Stimulated activated memory B cell treated with anti-CD40 and anti-IgM and Interleukin-4, amounts not matched to agents 10 μg/mL and 1 μg/mL and 100 μg/mL, for 72 hours (primary cell): ENCODE results near the gene APOA5.
"Not testable (repeated sequence)": the region's sequence is repeated elsewhere in the genome, so short reads cannot be mapped to it uniquely, and the experiment has no call there.

ENCODE experiments used
- ATAC-seq: fragments of 150-1000 bp; cut with Tn5 transposase; 2 replicates; pipeline ENCODE4 v1.10.0; 2021
- H3K27ac Mint-ChIP-seq: one replicate; pipeline ENCODE4 v1.8.0; 2022; ENCODE audit warnings: mild to moderate bottlenecking, mixed read lengths
- H3K27me3 Mint-ChIP-seq: one replicate; pipeline ENCODE4 v1.8.0; 2022; ENCODE audit warnings: mixed read lengths
- H3K36me3 Mint-ChIP-seq: one replicate; pipeline ENCODE4 v1.8.0; 2022; ENCODE audit warnings: mixed read lengths
- H3K4me1 Mint-ChIP-seq: one replicate; pipeline ENCODE4 v1.8.0; 2022; ENCODE audit warnings: mixed read lengths
- H3K4me3 Mint-ChIP-seq: one replicate; pipeline ENCODE4 v1.8.0; 2022; ENCODE audit warnings: mild to moderate bottlenecking, moderate library complexity, mixed read lengths
- H3K9me3 Mint-ChIP-seq: one replicate; pipeline ENCODE4 v1.8.0; 2022; ENCODE audit warnings: mixed read lengths

The APOA5 gene

DNA sequence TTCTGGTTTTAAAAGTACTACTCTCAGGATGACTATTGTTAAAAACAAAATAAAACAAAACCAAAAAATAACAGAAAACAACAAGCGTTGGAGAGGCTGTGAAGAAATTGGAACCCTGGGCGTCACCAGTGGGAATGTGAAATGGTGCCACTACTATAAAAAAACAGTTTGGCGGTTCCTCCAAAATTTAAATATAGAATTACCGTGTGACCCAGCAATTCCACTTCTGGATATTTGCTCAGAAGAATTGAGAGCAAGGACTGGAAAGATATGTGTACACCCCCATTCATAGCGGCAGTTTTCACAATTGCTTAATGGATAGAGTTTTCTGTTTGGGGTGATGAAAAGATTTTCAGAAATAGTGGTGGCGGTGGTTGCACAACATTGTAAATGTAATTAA lies 22.8 kb upstream of the APOA5 start:
- H3K4me3 Mint-ChIP-seq: no peak overlapping the region
- H3K9me3 Mint-ChIP-seq: no peaks in the 10 kb centered on the region
- H3K4me1 Mint-ChIP-seq: no peaks in the 10 kb centered on the region
- no peaks in the 10 kb centered on the region for H3K36me3 Mint-ChIP-seq
- no peak for ATAC-seq
- H3K27me3 Mint-ChIP-seq: peaks cover 8% of the 10 kb centered on the region
- no peak overlapping the region for H3K27ac Mint-ChIP-seq

DNA sequence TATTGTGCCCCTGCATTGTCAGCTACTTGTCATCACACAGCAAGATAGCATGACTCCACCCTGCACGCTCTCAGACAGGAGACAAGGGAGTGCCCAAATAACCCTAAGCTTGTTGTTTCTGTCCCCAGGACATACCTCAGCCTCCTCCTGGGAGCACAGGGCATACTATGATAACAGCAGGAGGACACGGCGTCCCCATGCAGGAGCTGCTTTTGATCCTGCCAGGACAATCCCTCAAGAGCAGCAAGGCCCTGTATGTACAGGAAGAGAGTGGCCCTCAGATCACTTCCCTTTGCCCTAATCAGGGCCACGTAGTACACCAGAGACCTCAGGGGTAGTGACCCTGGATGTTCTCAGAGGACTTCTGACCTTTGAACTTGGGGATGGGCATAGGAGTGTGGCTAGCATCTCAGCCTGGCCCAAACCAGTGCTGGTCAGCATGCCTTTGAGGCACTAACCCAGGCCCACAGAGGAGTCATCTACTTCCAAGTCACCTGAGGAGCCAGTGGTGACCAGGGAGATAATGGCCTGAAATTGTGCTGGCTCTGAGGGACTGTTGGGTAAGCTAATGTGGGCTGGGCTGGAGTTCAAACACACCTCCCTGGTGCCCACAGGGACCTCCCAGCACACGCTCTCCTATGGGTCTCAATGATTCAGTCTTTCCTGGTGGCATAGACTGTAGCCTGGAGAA lies 22.2 kb upstream of the APOA5 start:
- no peak for ATAC-seq
- Mint-ChIP-seq H3K36me3 (no peaks in the 10 kb centered on the region), H3K27ac (no peak overlapping the region), H3K4me1 (no peaks in the 10 kb centered on the region), H3K4me3 (no peak overlapping the region), H3K9me3 (no peaks in the 10 kb centered on the region), H3K27me3 (peaks cover 10% of the 10 kb centered on the region)

DNA sequence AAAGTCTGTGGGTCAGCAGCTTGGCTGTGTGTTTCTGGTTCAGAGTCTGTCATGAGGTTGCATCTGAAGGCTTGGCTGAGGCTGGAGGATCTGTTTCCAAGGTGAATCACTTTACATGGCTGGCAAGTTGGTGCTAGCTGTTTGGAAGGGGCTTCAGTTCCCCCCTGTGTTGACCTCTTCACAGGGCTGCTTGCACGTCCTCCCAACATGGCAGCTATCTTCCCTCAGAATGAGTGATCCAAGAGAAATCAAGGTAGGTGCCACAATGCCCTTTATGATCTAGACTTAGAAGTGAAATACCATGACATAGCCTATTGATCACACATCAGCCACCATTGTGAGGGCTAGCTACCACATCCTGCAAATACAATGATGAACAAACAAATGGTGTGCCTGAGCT lies 21.5 kb upstream of the APOA5 start:
- H3K4me1 Mint-ChIP-seq: no peaks in the 10 kb centered on the region

DNA sequence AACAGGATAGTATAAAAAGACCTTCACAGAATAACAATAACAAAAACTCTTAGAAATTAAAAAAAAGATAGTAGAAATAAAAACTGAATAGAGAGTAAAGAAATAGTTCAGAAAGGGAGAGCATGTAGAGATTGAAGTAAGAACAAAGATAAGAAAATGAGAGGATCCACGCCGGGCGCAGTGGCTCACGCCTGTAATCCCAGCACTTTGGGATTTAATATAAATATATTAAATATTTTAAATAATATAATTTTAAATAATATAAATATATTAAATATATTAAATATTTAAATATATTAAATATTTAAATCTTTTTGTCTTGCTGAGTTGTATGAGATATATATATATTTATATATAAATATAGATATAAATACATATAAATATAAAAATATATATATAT lies 20.4 kb upstream of the APOA5 start:
- no peak overlapping the region for H3K4me3 Mint-ChIP-seq
- no peak for ATAC-seq
- no peaks in the 10 kb centered on the region for H3K4me1 Mint-ChIP-seq
- H3K9me3 Mint-ChIP-seq: no peaks in the 10 kb centered on the region
- no peak overlapping the region for H3K27ac Mint-ChIP-seq
- H3K27me3 Mint-ChIP-seq: peaks cover 28% of the 10 kb centered on the region
- no peaks in the 10 kb centered on the region for H3K36me3 Mint-ChIP-seq

More for the DNA sequence above, 21.5 kb upstream of the APOA5 start:
- H3K36me3 Mint-ChIP-seq: no peaks in the 10 kb centered on the region
- no peak overlapping the region for H3K27ac Mint-ChIP-seq
- H3K4me3 Mint-ChIP-seq: no peak overlapping the region
- H3K27me3 Mint-ChIP-seq: peaks cover 17% of the 10 kb centered on the region
- no peak for ATAC-seq
- no peaks in the 10 kb centered on the region for H3K9me3 Mint-ChIP-seq

DNA sequence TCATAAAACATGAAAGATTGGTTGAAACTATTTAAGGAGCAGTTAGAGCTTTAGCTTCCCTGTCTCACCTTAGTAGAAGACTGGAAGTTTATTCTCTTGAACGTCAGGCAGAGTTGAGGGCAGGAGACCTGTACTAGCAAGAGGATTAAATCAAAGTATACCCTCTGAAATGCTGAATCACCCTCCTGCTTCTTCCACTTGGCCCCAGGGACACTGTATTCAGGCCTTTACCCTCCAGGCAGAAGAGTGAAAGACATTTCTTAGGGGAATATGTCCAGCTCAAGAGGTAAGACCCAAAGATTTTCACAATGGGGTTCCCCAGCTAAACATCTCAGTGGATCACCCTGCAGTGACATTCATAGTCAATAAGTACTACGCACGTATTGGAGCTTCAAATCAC lies 19.5 kb upstream of the APOA5 start:
- Mint-ChIP-seq H3K27ac (no peak overlapping the region), H3K27me3 (peaks cover 36% of the 10 kb centered on the region), H3K9me3 (no peaks in the 10 kb centered on the region), H3K4me1 (no peaks in the 10 kb centered on the region), H3K36me3 (no peaks in the 10 kb centered on the region), H3K4me3 (no peak overlapping the region)
- no peak for ATAC-seq

DNA sequence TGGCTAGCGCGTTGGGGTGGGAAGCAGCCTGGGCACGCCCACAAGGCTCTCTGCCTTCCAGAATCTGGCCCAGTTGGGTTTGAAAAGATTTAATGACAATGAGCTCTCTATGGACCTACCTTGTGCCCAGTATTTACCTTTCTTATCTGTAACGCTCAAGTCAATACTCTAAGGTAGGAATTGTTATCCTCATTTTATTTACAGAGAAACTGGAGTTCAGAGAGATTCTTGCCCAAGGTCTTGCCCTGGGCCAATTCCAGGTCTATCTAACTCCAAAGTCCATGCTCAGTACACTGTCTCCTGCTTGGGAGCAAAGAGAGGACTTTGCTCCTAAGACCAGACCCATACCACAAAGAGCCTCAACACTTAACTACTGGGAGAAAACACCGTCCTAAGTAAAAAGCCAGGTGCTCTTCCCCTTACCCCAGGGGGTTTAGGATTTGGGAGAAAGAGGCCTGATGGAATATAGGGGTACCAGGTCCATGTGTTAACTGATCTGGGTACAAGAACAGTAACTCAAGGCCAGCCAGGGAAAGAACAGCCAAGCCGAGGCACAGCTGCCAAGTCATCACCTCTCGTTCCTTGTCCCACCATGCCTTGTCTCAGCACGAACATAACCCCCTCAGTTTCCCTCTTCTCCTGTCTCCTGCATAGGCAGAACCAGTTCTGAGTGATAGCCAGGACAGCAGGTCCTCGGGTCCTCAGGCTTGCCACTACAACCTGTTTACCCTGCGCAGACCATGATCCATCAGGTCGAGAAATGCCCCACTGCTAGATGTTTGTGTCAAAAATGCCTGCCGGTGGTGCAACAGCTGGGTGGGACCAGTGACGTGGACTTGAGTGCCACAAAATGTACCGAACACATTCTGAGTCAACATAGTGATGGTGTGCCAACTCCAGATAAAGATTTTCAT lies 16.8 kb upstream of the APOA5 start:
- Mint-ChIP-seq H3K36me3 (no peaks in the 10 kb centered on the region), H3K9me3 (no peaks in the 10 kb centered on the region), H3K27me3 (peaks cover 30% of the 10 kb centered on the region), H3K4me1 (no peaks in the 10 kb centered on the region), H3K27ac (no peak overlapping the region), H3K4me3 (no peak overlapping the region)
- no peak for ATAC-seq

DNA sequence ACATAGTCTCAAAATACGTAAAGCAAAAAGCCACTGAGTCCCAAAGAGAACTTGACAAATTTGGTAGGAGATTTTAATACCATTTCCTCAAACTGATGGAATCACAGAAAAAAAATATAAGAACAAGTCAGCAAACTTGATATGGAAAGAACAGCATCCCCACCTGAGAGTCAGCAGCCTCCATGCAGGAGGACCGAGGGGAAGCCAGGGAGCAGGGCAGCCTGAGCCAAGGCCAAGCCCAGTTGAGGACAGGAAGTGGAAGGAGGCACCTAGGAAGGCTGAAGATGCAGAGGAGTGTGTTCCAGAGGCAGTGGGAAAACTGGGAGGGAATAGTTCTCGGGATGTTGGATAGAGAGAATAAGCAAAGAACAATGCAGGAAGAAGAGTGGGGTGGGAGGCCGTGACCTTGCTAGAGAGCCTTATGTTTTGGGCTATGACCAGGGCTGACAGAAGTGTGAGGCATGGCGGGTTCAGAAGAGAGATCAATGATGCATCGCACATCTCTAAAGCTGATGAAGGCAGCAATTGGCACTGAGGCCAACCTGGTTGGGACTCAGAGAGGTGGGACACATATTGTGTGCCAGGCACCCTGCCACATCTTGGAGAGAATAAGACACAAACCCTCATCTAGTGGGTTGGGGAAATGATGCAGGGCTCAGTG lies 16.1 kb upstream of the APOA5 start:
- Mint-ChIP-seq H3K27ac (no peak overlapping the region), H3K4me3 (no peak overlapping the region), H3K9me3 (no peaks in the 10 kb centered on the region), H3K36me3 (no peaks in the 10 kb centered on the region), H3K27me3 (peaks cover 28% of the 10 kb centered on the region), H3K4me1 (no peaks in the 10 kb centered on the region)
- no peak for ATAC-seq

DNA sequence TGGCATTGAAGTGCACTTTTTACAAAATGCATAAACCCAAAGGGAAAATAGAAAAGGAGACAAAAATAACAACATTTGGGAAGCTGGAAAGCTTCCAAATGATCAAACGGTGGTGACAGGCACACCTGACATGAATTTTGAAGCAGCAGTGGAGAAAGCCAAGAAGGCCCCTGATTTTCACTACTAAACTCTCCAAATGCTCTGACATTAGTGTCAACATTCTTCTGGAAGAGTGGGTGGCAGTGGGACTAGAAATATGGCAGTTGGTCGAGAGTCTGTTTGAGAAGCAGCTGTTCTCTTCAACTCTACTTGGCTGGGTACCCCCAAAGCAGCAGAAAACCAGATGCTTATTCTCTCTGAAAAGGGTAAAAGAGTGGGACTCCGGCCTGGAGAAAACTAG lies 12.3 kb upstream of the APOA5 start:
- Mint-ChIP-seq H3K4me1 (no peaks in the 10 kb centered on the region), H3K27ac (no peak overlapping the region), H3K36me3 (no peaks in the 10 kb centered on the region), H3K27me3 (peaks cover 34% of the 10 kb centered on the region), H3K4me3 (no peak overlapping the region), H3K9me3 (no peaks in the 10 kb centered on the region)
- no peak for ATAC-seq

DNA sequence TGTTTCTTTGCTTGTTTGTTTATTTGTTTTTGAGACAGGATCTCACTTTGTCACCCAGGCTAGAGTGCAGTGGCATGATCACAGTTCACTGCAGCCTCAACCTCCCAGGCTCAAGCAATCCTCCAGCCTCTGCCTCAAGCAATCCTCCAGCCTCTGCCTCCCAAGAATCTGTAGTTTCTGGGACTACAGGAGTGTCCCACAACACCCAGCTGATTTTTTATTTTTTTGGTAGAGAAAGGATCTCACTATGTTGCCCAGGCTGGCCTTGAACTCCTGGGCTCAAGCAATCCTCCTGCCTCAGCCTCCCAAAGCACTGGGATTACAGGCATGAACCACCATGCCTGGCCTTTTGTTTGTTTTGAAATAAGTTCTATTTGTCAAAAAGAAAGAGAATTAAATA lies 10.0 kb upstream of the APOA5 start:
- ATAC-seq, H3K27ac Mint-ChIP-seq, H3K4me1 Mint-ChIP-seq, H3K36me3 Mint-ChIP-seq, H3K9me3 Mint-ChIP-seq, H3K4me3 Mint-ChIP-seq: not testable (repeated sequence)
- peaks cover 20% of the 10 kb centered on the region for H3K27me3 Mint-ChIP-seq

DNA sequence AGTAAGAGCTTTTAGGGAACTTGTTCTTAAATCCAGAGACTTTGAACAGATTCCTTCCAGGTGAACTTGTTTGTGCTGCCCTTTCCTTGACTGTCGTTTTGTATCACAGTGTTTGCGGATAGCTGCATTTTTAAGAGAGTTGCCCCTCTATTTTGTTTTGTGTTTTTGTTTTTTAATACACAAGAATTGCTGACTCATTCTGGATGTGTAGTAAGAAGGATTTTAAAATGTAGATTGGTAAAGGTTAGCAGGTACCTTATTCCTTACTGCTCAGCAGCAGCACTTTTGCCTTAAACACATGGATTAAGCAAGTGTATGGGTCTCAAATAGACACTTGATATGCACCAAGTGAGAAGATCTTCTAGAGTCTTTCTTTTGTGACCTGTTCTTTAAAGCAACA lies 8.9 kb upstream of the APOA5 start:
- no peak overlapping the region for H3K4me3 Mint-ChIP-seq
- no peak for ATAC-seq
- H3K36me3 Mint-ChIP-seq: no peaks in the 10 kb centered on the region
- no peak overlapping the region for H3K27ac Mint-ChIP-seq
- no peaks in the 10 kb centered on the region for H3K9me3 Mint-ChIP-seq
- H3K27me3 Mint-ChIP-seq: peaks cover 16% of the 10 kb centered on the region
- H3K4me1 Mint-ChIP-seq: no peaks in the 10 kb centered on the region

DNA sequence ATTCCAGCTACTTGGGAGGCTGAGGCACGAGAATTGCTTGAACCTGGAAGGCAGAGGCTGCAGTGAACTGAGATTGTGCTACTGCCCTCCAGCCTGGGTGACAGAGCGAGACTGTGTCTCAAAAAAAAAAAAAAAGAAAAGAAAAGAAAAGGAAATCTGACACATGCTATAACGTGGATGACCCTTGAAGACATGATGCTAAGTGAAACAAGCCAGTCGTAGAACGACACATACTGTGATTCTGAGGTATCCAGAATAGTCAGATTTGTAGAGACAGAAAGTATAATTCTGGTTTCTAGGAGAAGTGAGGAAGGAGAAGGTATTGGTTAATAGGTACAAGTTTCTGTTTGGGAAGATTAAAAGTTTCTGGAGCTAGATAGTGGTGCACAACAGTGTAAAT lies 6.7 kb upstream of the APOA5 start:
- Mint-ChIP-seq H3K27ac (no peak overlapping the region), H3K4me1 (no peaks in the 10 kb centered on the region), H3K4me3 (no peak overlapping the region), H3K36me3 (no peaks in the 10 kb centered on the region), H3K27me3 (peaks cover 16% of the 10 kb centered on the region), H3K9me3 (no peaks in the 10 kb centered on the region)
- no peak for ATAC-seq

DNA sequence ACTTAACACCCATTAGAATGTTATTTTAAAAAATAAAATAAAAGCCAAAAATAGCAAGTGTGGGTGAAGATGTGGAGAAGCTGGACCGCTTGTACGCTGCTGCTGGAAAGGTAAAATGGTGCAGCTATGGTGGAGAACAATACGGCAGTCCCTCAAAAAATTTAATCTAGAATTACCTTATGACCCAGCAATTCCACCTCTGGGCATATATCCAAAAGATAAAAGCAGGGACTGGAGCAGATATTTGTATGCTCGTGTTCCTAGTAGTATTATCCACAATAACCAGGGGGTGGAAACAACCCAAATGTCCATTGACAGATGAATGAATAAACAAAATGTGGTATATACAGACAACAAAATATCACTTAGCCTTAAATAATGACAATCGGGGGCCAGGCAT lies 6.1 kb upstream of the APOA5 start:
- Mint-ChIP-seq H3K4me3 (no peak overlapping the region), H3K36me3 (no peaks in the 10 kb centered on the region), H3K27me3 (peaks cover 16% of the 10 kb centered on the region), H3K4me1 (no peaks in the 10 kb centered on the region), H3K27ac (no peak overlapping the region), H3K9me3 (no peaks in the 10 kb centered on the region)
- ATAC-seq: no peak

DNA sequence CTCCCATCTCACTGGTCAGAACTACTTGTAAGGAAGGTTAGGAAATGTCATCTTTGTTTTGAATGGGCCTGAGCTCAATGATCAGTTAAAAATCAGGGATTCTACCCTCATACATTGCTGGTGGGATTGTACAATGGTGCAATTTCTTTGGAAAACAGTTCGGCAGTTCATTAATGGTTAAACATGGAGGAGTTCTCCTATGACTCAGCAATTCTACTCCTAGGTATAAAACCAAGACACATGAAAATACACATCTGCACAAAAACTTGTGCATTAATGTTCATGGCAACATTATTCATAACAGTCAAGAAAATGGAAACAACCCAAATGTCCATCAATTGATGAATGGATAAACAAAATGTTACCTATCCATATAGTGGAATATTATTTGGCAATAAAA lies 4.9 kb upstream of the APOA5 start:
- no peaks in the 10 kb centered on the region for H3K4me1 Mint-ChIP-seq
- H3K4me3 Mint-ChIP-seq: no peak overlapping the region
- H3K36me3 Mint-ChIP-seq: no peaks in the 10 kb centered on the region
- ATAC-seq: no peak
- no peak overlapping the region for H3K27ac Mint-ChIP-seq
- no peaks in the 10 kb centered on the region for H3K9me3 Mint-ChIP-seq
- peaks cover 16% of the 10 kb centered on the region for H3K27me3 Mint-ChIP-seq

DNA sequence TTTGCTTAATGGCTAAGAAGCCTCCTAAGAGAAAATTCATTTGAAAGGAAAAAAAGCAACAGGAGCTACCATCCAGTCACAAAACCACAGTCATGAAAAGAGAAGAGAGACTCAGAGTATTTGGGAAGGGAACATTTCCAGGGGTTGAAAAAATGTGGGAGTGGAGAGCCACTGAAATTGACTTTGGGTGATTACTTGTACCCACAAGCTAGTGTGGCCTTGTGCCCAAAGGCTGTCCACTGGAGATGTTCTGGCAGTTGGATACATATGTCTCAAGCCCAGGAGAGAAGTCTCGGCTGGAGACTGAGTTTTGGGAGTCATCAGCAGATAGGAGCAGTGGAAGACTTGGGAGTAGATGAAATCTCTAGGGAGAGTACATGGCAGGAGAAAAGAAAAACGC lies 3.2 kb upstream of the APOA5 start:
- H3K4me1 Mint-ChIP-seq: peaks cover 9% of the 10 kb centered on the region
- no peaks in the 10 kb centered on the region for H3K36me3 Mint-ChIP-seq
- ATAC-seq: no peak
- no peak overlapping the region for H3K4me3 Mint-ChIP-seq
- no peaks in the 10 kb centered on the region for H3K9me3 Mint-ChIP-seq
- H3K27ac Mint-ChIP-seq: no peak overlapping the region
- H3K27me3 Mint-ChIP-seq: peaks cover 25% of the 10 kb centered on the region

DNA sequence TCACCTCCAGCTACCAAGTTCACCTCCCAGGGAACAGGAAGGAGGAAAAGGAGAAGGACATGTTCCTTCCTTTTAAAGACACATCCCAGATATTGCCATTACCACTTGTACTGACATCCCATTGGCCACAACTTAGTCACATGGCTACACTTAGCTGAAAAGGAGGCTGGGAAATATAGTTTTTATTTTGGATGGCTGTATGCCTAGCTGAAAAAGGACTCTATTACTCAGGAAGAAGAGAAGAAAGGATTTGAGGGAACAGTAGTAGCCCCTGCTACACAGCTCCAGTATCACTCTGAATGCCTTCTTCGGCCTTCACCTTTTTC lies 2.1 kb upstream of the APOA5 start:
- no peaks in the 10 kb centered on the region for H3K36me3 Mint-ChIP-seq
- H3K4me1 Mint-ChIP-seq: peaks cover 10% of the 10 kb centered on the region
- H3K4me3 Mint-ChIP-seq: no peak overlapping the region
- no peak for ATAC-seq
- peaks cover 16% of the 10 kb centered on the region for H3K27me3 Mint-ChIP-seq
- no peak overlapping the region for H3K27ac Mint-ChIP-seq
- no peaks in the 10 kb centered on the region for H3K9me3 Mint-ChIP-seq
